Caco-2 (cell line): ENCODE data around the gene PTGES2. TPM values are rescaled to one million over a fixed set of nuclear protein-coding genes. Genes with fewer than 3 reads are reported as not detected.

Experiments
- Bru-seq: library from RNA; stranded (reverse); fragments of 400-500 nt; gene quantifications from one replicate; lab custom pipeline; 2021; lab: Mats Ljungman, UMichigan
- BruChase-seq, 2 experiments: library from RNA; stranded (reverse); fragments of 400-500 nt; gene quantifications; one replicate each; lab custom pipeline; 2021; lab: Mats Ljungman, UMichigan
- BruUV-seq: library from RNA; stranded (reverse); fragments of 400-500 nt; replicated peaks from 2 replicates; lab custom pipeline; 2021; lab: Mats Ljungman, UMichigan
- CTCF ChIA-PET: fragments of 300-600 bp; sonication (Branson Sonifier 250); formaldehyde crosslinking; loops from one replicate; lab custom pipeline; 2022; ENCODE audit warnings: antibody characterized with exemption; lab: Charles Lee
- POLR2A ChIA-PET: fragments of 300-600 bp; sonication (Branson Sonifier 250); formaldehyde crosslinking; loops from one replicate; lab custom pipeline; 2022; ENCODE audit warnings: antibody characterized with exemption; lab: Charles Lee
- DNase-seq, 2 experiments: peaks; one replicate each; pipeline versions ENCODE4 v3.0.0 to v3.0.0-alpha.2; 2020 to 2022
- H3K27me3 ChIP-seq: replicated peaks from 2 replicates; pipeline ENCODE4 v1.6.0; 2011; ENCODE audit warnings: low read length; ENCODE audit not compliant: control insufficient read depth, insufficient read depth
- H3K36me3 ChIP-seq: 2 replicates; pipeline ENCODE4 v1.5.1; 2011; ENCODE audit warnings: low read length; ENCODE audit not compliant: control insufficient read depth, insufficient read depth
- H3K4me1 ChIP-seq: fragments of 250-450 bp; sonication (Bioruptor Pico); 2 replicates; pipeline ENCODE4 v1.5.1; 2020; ENCODE audit warnings: mild to moderate bottlenecking
- H3K4me3 ChIP-seq: 2 replicates; pipeline ENCODE4 v1.5.1; 2011; ENCODE audit warnings: low read depth, mild to moderate bottlenecking, control low read depth, low read length
- H3K9me3 ChIP-seq: fragments of 250-450 bp; sonication (Bioruptor Pico); 2 replicates; pipeline ENCODE4 v1.5.1; 2020; ENCODE audit warnings: mild to moderate bottlenecking, moderate library complexity
- H3K27ac Mint-ChIP-seq: one replicate; pipeline ENCODE4 v1.8.0; 2022; ENCODE audit warnings: mixed read lengths; ENCODE audit not compliant: unreplicated experiment
- H3K27me3 Mint-ChIP-seq: one replicate; pipeline ENCODE4 v1.8.0; 2022; ENCODE audit warnings: mixed read lengths; ENCODE audit not compliant: insufficient read depth, unreplicated experiment
- H3K36me3 Mint-ChIP-seq: one replicate; pipeline ENCODE4 v1.8.0; 2022; ENCODE audit warnings: mild to moderate bottlenecking, mixed read lengths; ENCODE audit not compliant: insufficient read depth, unreplicated experiment
- H3K4me1 Mint-ChIP-seq: one replicate; pipeline ENCODE4 v1.8.0; 2022; ENCODE audit warnings: low read depth, mixed read lengths; ENCODE audit not compliant: unreplicated experiment
- H3K4me3 Mint-ChIP-seq: one replicate; pipeline ENCODE4 v1.8.0; 2022; ENCODE audit warnings: mild to moderate bottlenecking, moderate library complexity, mixed read lengths; ENCODE audit not compliant: unreplicated experiment
- H3K9me3 Mint-ChIP-seq: one replicate; pipeline ENCODE4 v1.8.0; 2022; ENCODE audit warnings: mixed read lengths; ENCODE audit not compliant: unreplicated experiment
- intact Hi-C: fragments of 100-400 bp; cut with micrococcal nuclease; formaldehyde crosslinking; loops from one replicate; pipeline ENCODE4 v1.10.0; 2022; ENCODE audit not compliant: unreplicated experiment
- long read RNA-seq: library from polyadenylated mRNA; stranded (forward); transcript quantifications from one replicate; pipeline ENCODE4 v2.0.0, GENCODE V29; 2022
- total RNA-seq: library from RNA; stranded (reverse); gene quantifications from 2 replicates; pipeline ENCODE4 v1.2.3, GENCODE V29; 2022
- TF ChIP-seq, protein P1 (sequence below), 2 experiments: fragments of 200-600 bp in 1 of 2; IDR thresholded peaks; 1 replicate in 1 of 2; 2 replicates in 1 of 2; pipeline versions ENCODE4 v1.5.1 to v1.8.0; 2011 to 2022; ENCODE audit warnings: antibody characterized with exemption in 1 of 2, control low read depth in 1 of 2, inconsistent platforms in 1 of 2, low read depth in 1 of 2, low read length in 1 of 2, mild to moderate bottlenecking in 1 of 2, moderate library complexity in 1 of 2; ENCODE audit not compliant: insufficient read depth in 1 of 2, severe bottlenecking in 1 of 2, unreplicated experiment in 1 of 2

Gene PTGES2
- total RNA-seq (114 and 123 TPM in 2 replicates), Bru-seq, nascent RNA (percentile 75 among the genes with signal in this experiment), BruChase-seq, experiment 1, labeled RNA remaining after a 2-hour chase (percentile 78 among the genes with signal in this experiment), BruChase-seq, experiment 2, labeled RNA remaining after a 6-hour chase (percentile 85 among the genes with signal in this experiment)
- long read RNA-seq, transcript PTGES2-202 (7 exons, 2,331 nt), result major isoform, 352 of 480 reads
- long read RNA-seq, transcript PTGES2-212 (7 exons, 2,103 nt), result minor isoform, 6 of 480 reads
- long read RNA-seq, partial matches to known transcripts, result 53 of 480 reads
- long read RNA-seq, other reads (novel, unspliced or antisense), result 69 of 480 reads

DNA sequence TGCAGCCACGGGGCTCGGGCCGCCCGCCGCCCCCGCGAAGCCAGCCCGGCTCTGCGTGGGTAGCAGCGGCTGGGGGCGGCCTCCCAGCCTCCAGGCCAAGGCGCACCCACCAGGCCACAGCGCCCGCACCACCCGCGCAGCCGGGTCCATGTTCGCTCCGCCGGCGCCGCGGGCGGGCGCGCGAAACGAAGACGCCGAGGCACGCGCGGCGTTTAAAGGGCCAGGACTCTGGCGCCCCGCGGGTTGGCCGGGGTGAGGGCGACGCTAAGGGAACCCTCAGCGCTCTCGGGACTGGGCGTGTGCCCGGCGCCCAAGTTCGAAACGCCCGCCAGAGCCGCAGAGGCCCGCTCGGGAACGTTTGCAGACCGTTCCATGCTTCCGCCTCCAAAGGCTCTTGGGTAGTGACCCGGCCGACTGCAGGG, at the start of gene PTGES2:
TSS of gene PTGES2 (minus strand) at position 162 of the 422 bp plus-strand sequence. CDS start at position 150, 12 bp downstream.
- Mint-ChIP-seq H3K4me3 (peak within 1 kb of the TSS; percentile 97), H3K36me3 (peaks cover 33% of the 10 kb centered on the region), H3K27me3 (no peaks in the 10 kb centered on the region), H3K4me1 (peaks cover 10% of the 10 kb centered on the region), H3K27ac (peak within 1 kb of the TSS; percentile 100), H3K9me3 (no peaks in the 10 kb centered on the region)
- POLR2A ChIA-PET, result no interaction called here
- DNase-seq, result peak; percentile 84 to 91
- Histone ChIP-seq H3K4me3 (peak within 1 kb of the TSS; percentile 96), H3K9me3 (no peaks in the 10 kb centered on the region), H3K27me3 (no peaks in the 10 kb centered on the region), H3K4me1 (peaks cover 9% of the 10 kb centered on the region; the same call in 1 of the 2 replicates), H3K36me3 (peaks cover 4% of the 10 kb centered on the region; the same call in 1 of the 2 replicates)
- TF ChIP-seq, protein P1, sequence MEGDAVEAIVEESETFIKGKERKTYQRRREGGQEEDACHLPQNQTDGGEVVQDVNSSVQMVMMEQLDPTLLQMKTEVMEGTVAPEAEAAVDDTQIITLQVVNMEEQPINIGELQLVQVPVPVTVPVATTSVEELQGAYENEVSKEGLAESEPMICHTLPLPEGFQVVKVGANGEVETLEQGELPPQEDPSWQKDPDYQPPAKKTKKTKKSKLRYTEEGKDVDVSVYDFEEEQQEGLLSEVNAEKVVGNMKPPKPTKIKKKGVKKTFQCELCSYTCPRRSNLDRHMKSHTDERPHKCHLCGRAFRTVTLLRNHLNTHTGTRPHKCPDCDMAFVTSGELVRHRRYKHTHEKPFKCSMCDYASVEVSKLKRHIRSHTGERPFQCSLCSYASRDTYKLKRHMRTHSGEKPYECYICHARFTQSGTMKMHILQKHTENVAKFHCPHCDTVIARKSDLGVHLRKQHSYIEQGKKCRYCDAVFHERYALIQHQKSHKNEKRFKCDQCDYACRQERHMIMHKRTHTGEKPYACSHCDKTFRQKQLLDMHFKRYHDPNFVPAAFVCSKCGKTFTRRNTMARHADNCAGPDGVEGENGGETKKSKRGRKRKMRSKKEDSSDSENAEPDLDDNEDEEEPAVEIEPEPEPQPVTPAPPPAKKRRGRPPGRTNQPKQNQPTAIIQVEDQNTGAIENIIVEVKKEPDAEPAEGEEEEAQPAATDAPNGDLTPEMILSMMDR (IDR thresholded peaks at IDR 0.05; ENCODE audit: insufficient read depth in 1 of 2, low read depth in 1 of 2, low read length in 1 of 2, severe bottlenecking in 1 of 2, unreplicated experiment in 1 of 2), result no peak
- intact Hi-C loops, result loop anchor here (5.0 kb wide), 1 partner anchor 65 kb away; the partner anchor contains the start of gene CIZ1
- CTCF ChIA-PET, result interaction anchor here (1.6 kb wide), 1 partner anchor 10 kb away, joined by 11 read pairs; no protein-coding TSS in a partner anchor
- no TSS peak for BruUV-seq

GRCh38 chr9:128175726-128176125, 48.2 kb upstream of the PTGES2 start:
- CTCF ChIA-PET, result no interaction called here
- POLR2A ChIA-PET, result interaction anchor here (0.9 kb wide), 1 partner anchor 863 kb away, joined by 3 read pairs; no protein-coding TSS in a partner anchor
- H3K27ac Mint-ChIP-seq, result no peak overlapping the region

GRCh38 chr9:128175102-128175563, 47.6 kb upstream of the PTGES2 start:
- BruUV-seq, result no TSS peak
- Mint-ChIP-seq H3K4me1 (no peaks in the 10 kb centered on the region), H3K4me3 (no peak overlapping the region), H3K9me3 (no peaks in the 10 kb centered on the region), H3K27ac (no peak overlapping the region), H3K36me3 (peaks cover 56% of the 10 kb centered on the region), H3K27me3 (no peaks in the 10 kb centered on the region)
- ChIA-PET POLR2A (interaction anchor here (0.9 kb wide), 1 partner anchor 864 kb away, joined by 3 read pairs; no protein-coding TSS in a partner anchor), CTCF (no interaction called here)
- intact Hi-C loops, result no loop called here
- peaks cover 4% of the 10 kb centered on the region for H3K36me3 ChIP-seq
- no peak for DNase-seq
- no peak overlapping the region for H3K4me3 ChIP-seq
- no peaks in the 10 kb centered on the region for H3K27me3 ChIP-seq
- 0 out of 2 replicates have a peak, but pooled peaks cover 3% of the 10 kb centered on the region for H3K9me3 ChIP-seq
- peaks cover 13% of the 10 kb centered on the region for H3K4me1 ChIP-seq
- TF ChIP-seq, protein P1 (IDR thresholded peaks at IDR 0.05; ENCODE audit: insufficient read depth in 1 of 2, low read depth in 1 of 2, low read length in 1 of 2, severe bottlenecking in 1 of 2, unreplicated experiment in 1 of 2), result no peak

More at GRCh38 chr9:128175726-128176125, 48.2 kb upstream of the PTGES2 start:
- Mint-ChIP-seq H3K9me3 (no peaks in the 10 kb centered on the region), H3K36me3 (peaks cover 62% of the 10 kb centered on the region), H3K4me1 (no peaks in the 10 kb centered on the region), H3K27me3 (no peaks in the 10 kb centered on the region), H3K4me3 (no peak overlapping the region)
- no TSS peak for BruUV-seq
- Histone ChIP-seq H3K36me3 (peaks cover 5% of the 10 kb centered on the region), H3K27me3 (no peaks in the 10 kb centered on the region), H3K4me3 (no peak overlapping the region), H3K4me1 (peaks cover 13% of the 10 kb centered on the region), H3K9me3 (0 out of 2 replicates have a peak, but pooled peaks cover 3% of the 10 kb centered on the region)
- TF ChIP-seq, protein P1 (IDR thresholded peaks at IDR 0.05; ENCODE audit: insufficient read depth in 1 of 2, low read depth in 1 of 2, low read length in 1 of 2, severe bottlenecking in 1 of 2, unreplicated experiment in 1 of 2), result no peak
- DNase-seq, result no peak
- intact Hi-C loops, result no loop called here
